ENCODE measurements around the gene MVP.
"Not testable (repeated sequence)": the region's sequence is repeated elsewhere in the genome, so short reads cannot be mapped to it uniquely, and the experiment has no call there.

Gene MVP

DNA sequence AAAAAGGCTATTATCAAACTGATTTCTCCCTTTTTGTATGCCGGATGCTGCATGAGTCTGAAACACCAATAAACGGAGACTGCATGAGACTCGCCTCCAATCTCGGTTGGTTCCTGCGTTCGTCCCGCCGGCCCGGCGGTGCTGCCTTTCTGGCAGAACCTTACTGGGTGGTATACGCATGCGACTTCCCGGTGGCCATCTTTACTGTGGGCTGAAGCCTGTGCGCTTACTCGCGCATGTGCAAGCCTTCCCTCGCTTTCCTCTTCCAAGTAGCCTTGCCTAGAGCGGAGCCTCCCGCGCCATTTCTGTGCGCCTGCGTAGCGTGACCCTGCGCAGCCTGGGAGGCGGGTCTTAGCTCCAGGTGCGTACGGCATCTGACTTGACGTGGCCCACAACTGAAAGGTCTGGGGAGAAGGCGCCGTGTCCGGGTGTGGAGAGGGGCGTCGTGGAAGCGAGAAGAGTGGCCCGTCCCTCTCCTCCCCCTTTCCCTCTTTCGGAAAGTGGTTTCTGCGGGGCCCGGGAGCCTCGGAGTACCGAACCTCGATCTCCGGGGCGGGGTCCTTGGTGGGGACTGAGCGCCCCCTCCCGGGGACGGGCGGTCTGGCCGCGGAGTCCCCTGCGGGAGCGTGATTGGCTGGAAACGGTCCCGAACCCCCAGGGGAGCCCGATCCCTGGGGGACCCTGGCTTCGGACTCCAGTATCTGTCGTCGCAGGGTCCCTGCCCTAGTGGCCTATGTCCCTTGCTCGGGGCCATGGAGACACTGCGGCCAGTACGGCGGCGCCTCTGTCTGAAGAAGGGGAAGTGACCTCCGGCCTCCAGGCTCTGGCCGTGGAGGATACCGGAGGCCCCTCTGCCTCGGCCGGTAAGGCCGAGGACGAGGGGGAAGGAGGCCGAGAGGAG, 4.2 kb upstream of the MVP start, which contains the start of gene PAGR1:
PAGR1 (plus strand) TSS at position 360 of the 901 bp plus-strand sequence; CDS start at position 734, 374 bp downstream.
- peak; percentile 100 for DNase-seq

DNA sequence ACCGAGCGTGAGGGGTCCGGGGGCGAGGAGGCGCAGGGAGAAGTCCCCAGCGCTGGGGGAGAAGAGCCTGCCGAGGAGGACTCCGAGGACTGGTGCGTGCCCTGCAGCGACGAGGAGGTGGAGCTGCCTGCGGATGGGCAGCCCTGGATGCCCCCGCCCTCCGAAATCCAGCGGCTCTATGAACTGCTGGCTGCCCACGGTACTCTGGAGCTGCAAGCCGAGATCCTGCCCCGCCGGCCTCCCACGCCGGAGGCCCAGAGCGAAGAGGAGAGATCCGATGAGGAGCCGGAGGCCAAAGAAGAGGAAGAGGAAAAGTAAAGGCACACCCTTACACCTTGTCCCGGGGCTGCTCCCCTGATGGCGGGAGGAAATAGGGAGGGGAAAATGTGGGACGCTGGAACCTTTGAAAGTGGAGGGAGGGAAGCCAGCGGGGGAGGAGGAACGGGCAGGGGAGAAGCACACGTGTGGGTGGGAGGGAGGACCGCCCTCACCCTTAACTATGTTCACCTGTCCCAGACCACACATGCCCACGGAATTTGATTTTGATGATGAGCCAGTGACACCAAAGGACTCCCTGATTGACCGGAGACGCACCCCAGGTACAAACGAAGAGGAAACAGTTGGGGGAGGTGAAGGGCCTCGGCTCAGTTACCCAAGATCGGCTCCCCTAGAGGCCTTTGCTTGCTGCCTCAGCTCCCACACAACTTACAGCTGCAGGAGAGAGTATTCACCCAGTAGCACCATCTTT, 3.4 kb upstream of the MVP start:
- DNase-seq, result peak; percentile 55

- DNase-seq, result no peak
Measured at GRCh38 chr16:29818082-29818481, 2.2 kb upstream of the MVP start.

GRCh38 chr16:29819506-29819905, 756 bp upstream of the MVP start:
- DNase-seq, result no peak

DNA sequence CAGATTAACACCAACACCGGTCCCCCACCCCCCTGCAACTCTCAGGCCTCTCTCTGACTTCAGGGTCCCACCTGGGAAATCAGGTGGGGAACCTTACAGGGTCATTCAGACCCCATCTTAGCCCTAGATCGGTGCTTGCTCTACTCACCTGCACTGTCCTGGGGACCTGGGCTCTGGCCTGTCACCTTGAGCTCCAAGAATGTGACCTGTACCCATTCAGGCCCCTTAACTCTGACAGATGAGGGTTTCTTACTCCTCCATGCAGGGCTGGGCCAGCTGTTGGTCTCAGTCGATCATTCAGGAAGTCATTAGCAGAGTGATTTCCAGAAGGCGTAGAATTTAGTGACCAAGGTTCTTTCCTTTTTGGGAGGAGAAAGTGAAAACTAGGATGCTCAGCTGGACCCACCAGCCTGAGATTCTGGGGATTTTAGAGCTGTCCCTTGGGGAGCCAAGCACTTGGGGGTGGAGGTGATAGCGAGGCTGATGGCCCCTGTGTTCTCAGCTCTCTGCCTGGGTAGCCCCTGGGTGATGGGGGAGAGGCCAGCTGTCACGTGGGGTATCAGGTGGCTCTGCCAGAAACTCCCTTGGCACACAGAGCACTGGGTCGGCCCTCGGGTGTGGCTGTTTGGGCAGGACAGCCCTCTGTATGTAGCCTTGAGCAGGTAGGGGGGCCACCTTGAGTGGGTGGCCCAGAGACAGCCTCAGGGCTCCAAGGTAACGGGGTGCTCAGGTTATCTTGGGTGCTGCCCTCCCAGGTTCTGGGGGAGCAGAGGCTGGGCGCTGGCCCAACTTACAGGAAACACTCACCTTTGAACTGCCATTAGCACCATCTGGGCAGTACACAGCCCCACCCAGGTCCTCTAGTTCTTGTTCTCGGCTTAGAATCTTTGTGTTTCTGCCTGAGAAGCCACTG, 724 bp downstream of the MVP start:
- peak; percentile 70 for DNase-seq

- DNase-seq, result no peak
Measured at GRCh38 chr16:29821643-29822115, 1.4 kb downstream of the MVP start.

DNA sequence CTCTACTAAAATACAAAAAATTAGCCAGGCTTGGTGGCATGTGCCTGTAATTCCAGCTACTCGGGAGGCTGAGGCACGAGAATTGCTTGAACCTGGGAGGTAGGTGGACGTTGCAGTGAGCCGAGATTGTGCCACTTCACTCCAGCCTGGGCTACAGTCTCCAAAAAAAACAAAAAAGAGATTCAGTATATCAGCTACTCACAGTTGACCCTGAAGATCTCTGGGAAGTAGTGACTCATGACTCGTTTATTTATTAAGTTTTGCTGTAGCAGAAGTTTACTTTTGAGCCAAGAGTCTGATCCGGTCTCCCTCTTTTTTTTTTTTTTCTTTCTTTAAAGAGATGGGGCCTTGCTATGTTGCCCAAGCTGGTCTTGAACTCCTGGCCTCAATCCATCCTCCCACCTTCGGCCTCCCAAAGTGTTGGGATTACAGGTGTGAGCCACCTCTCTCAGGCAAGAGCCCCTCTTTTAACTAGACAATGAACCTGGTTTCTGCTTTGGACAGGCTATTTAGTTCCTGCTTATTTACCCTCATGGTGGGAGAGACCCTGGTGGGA, 4.4 kb downstream of the MVP start:
- DNase-seq, result no peak

- DNase-seq, result peak; percentile 42
Measured at GRCh38 chr16:29825145-29826044, 5.1 kb downstream of the MVP start.

- DNase-seq, result no peak
Measured at GRCh38 chr16:29826342-29826695, 6.1 kb downstream of the MVP start.

- DNase-seq, result no peak
Measured at GRCh38 chr16:29830774-29831173, 10.5 kb downstream of the MVP start.

GRCh38 chr16:29831490-29831889, 11.2 kb downstream of the MVP start:
- no peak for DNase-seq

GRCh38 chr16:29833219-29833618, 13.0 kb downstream of the MVP start:
- DNase-seq, result not testable (repeated sequence)

DNA sequence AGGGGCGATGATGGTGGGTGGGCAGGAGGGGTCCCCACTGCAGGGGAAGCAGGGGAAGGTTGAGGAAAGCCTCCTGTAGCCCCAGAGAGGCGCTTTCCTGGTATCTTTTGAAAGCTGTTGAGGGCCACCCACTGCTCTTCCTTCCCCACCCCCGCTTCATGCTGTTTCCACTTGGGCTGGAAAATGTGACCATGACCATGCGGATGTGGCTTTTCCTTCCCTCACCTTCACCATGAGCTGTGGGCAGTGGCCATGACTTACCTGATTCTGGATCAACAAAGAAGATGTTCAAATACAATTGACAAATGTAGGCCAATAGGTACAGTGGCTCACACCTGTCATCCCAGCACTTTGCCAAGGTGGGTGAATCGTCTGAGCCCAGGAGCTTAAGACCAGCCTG, 13.8 kb downstream of the MVP start:
- no peak for DNase-seq

DNA sequence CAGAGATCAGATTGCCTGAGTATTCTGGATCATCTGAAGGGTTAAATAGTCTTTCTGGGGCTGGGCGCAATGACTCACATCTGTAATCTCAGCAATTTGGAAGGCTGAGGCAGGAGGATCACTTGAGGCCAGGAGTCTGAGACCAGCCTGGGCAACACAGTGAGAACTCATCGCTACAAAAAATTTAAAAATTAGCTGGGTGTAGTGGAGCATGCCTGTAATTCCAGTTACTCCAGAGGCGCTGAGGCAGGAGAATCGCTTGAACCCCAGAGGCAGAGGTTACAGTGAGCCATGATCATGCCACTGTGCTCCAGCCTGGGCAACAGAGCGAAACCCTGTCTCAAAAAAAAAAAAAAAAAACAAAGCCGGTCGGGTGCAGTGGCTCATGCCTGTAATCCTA, 15.7 kb downstream of the MVP start:
- DNase-seq, result no peak

- DNase-seq, result no peak
Measured at GRCh38 chr16:29836623-29837022, 16.4 kb downstream of the MVP start.

- DNase-seq, result no peak
Measured at GRCh38 chr16:29837841-29838240, 17.6 kb downstream of the MVP start.

- DNase-seq, result no peak
Measured at GRCh38 chr16:29839822-29840221, 19.6 kb downstream of the MVP start.

- no peak for DNase-seq
Measured at GRCh38 chr16:29840240-29840639, 20.0 kb downstream of the MVP start.

GRCh38 chr16:29841631-29842030, 21.4 kb downstream of the MVP start:
- DNase-seq, result no peak

GRCh38 chr16:29842732-29843346, 22.6 kb downstream of the MVP start:
- no peak for DNase-seq

- DNase-seq, result no peak
Measured at GRCh38 chr16:29843931-29844330, 23.7 kb downstream of the MVP start.
